Keratinocyte (primary cell): ENCODE data around the gene ACADVL.

Experiments used
- EZH2 ChIP-seq: IDR thresholded peaks from one replicate; pipeline ENCODE4 v1.6.1; 2012; ENCODE audit warnings: inconsistent platforms, mild to moderate bottlenecking, low read length, moderate library complexity
- TF ChIP-seq, protein P1 (sequence below), 3 experiments: IDR thresholded peaks in 1 of 3; conservative IDR thresholded peaks in 1 of 3; optimal IDR thresholded peaks in 1 of 3; 2 replicates in 2 of 3; 3 replicates in 1 of 3; pipeline versions ENCODE3 to v1.5.1; 2011; ENCODE audit warnings: low read length in 3 of 3, mild to moderate bottlenecking in 3 of 3, moderate library complexity in 2 of 3, control low read depth in 1 of 3, inconsistent platforms in 1 of 3; ENCODE audit not compliant: insufficient read depth in 2 of 3; ENCODE audit errors: extremely low read depth in 1 of 3

DNA sequence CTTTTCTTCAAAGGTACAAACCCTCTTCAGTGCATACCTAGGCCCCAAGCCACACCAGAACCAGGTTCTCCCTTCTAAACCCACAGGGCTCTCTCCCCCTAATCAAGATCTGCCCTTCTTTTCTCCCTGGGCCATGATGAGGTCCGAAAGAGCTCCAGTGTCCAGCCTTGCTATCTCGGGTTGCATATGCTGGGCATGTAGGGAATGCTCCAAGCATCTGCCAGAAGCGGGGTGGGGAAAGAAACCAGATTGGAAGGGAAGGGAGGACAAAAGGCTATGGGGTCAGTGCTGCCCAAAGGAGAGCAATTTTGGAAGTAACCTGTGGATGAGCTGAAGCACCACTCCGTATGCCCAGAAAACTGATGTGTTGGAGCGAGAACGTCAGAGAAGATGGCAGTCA, 29.5 kb downstream of the ACADVL start:
- TF ChIP-seq, protein P1, sequence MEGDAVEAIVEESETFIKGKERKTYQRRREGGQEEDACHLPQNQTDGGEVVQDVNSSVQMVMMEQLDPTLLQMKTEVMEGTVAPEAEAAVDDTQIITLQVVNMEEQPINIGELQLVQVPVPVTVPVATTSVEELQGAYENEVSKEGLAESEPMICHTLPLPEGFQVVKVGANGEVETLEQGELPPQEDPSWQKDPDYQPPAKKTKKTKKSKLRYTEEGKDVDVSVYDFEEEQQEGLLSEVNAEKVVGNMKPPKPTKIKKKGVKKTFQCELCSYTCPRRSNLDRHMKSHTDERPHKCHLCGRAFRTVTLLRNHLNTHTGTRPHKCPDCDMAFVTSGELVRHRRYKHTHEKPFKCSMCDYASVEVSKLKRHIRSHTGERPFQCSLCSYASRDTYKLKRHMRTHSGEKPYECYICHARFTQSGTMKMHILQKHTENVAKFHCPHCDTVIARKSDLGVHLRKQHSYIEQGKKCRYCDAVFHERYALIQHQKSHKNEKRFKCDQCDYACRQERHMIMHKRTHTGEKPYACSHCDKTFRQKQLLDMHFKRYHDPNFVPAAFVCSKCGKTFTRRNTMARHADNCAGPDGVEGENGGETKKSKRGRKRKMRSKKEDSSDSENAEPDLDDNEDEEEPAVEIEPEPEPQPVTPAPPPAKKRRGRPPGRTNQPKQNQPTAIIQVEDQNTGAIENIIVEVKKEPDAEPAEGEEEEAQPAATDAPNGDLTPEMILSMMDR (optimal IDR thresholded peaks at IDR 0.05 in 1 of 3, IDR thresholded peaks at IDR 0.05 in 1 of 3, conservative IDR thresholded peaks at IDR 0.05 in 1 of 3; ENCODE audit: extremely low read depth in 1 of 3, insufficient read depth in 2 of 3, low read length in 3 of 3): no peak
- no peak for TF ChIP-seq EZH2
